ENCODE results near the gene CORO2B.

CORO2B gene

DNA sequence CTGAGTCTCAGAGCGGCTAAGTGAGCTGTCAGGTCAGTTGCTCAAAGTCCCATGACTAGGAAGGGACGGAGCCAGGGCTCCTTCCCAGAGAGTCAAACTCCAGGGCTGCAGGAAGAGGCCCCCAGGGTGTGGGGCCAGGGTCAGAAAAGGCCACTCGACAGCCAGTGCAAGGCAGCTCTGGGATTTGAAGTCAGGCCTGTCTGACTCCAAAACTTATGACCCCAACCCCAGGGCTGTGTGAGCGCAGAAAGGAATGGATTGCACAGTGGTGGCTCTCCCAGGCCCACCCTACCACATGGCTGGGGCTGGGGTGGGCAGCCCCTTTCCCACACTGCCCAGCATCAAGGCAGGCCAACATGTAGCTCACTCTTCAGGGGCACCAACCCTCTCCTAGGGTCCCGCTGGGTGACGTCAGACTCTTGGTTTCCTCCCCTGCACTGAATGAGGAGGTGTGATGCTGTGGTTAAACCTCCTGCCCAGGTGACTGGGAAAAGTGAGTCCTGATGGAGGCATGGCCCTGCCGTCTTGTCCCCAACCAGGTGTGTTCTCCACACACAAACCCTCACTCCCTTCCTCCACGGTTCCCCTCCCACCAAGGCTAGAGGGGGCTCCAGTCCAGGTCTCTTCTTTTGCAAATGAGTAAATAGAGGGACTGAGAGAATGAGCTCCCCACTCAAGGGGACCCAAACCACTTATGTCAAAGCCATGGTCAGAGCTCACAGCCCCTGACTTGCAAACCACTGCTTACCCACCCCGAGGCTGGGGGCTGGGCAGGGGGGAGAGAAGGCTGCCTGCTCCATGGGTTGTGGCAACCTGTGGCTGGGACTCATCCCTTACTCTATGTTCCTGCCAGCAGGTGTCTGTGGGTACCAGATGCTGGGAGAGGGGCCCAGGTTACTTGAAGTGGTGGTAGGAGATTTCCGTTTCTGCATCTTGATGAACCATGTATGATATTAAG lies 23.8 kb upstream of the CORO2B start:
- no peak for DNase-seq

DNA sequence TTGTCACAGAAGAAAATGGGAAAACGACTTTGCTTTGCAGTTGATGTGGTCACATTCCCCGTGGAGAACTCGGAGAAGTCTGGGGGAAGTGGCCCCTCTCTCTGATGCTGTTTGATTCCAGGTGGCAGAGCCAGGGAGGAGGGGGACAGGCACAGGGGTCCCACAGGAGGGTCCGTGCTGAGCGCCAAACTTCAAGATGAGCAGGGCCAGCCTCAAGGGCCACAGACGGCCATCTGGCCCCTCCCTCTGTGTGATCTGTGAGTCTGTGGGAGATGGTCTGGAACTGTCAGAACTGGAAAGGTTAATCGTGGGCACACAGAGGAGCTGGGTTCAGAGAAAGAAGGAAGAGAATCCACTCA lies 23.1 kb upstream of the CORO2B start:
- DNase-seq, result no peak

DNA sequence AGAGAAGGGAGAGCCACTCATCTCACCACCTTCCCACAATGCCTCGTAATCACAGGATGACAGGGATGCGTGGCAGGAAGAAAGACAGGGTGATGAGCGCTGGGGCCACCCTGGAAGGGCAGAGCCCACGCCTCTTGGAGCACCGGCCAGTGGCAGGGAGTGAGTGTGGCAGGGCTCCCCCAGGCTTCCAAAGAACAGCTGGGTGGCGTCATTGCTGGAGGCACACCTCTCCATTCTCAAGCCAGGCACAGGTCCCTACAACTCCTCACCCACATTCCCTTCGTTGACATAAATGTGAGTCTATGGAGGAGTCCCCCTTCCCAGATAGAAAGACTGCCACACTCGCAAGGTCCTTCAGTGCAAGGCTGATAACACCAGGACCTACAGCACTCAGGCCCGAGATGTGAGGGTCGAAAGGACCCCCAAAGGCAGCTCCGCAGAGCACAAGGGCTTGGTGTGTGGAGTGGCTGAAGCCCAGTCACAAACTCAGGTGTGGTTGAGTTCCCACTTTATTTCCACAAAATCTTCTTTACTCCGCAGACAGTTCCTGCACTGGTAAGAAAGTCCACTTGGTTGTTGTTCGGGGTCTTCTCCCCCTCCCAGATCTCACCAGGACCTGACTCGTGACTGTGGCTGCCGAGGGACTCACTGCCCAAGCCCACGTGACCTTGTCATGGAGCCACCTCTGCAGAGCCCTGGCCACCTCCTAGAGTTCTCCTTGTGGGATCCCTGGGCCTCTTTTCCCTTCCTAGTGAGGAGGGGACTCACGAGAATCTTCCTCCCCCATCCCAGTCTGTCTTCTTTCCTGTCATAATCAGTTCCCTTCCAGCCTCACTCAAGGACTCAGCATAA lies 22.4 kb upstream of the CORO2B start:
- DNase-seq, result no peak

DNA sequence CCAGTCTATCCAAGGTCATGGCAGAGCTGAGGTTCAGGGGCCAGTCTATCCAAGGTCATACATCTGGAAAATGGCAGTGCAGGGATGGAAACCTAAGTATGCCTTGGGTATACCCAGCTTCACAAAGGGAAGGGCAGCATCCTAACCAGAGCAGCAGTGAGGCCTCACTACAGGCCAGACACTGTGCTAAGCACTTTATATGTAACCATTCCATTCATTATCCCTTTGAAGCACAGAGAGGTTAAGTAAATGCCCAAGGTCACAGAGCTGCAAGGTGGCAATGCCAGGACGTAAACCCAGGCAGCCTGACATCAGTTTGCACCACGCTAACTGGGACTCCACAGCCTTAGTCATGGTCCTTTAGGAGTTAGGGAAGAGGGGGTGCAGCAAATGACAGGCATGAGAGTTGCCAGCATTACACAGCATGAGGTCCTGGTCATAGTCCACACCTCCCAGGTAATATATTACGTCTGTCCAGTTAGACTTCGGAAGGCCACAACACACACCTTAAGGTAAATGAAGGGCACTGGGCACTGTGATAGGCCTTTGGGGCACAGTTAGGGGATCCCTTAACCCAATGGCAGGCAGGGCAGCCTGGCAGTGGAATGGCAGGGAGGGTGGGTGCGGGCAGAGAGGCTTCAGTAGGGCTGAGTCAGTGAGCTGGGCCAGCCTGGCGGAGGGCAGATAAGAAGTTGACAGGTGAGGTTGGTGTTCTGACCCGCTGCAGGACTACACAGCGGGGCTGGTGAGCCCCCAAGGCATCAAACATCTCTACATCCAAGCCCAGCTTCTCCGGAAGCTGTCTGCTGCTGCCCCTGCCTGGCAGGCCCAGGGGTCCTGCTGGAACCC lies 21.1 kb upstream of the CORO2B start:
- no peak for DNase-seq

DNA sequence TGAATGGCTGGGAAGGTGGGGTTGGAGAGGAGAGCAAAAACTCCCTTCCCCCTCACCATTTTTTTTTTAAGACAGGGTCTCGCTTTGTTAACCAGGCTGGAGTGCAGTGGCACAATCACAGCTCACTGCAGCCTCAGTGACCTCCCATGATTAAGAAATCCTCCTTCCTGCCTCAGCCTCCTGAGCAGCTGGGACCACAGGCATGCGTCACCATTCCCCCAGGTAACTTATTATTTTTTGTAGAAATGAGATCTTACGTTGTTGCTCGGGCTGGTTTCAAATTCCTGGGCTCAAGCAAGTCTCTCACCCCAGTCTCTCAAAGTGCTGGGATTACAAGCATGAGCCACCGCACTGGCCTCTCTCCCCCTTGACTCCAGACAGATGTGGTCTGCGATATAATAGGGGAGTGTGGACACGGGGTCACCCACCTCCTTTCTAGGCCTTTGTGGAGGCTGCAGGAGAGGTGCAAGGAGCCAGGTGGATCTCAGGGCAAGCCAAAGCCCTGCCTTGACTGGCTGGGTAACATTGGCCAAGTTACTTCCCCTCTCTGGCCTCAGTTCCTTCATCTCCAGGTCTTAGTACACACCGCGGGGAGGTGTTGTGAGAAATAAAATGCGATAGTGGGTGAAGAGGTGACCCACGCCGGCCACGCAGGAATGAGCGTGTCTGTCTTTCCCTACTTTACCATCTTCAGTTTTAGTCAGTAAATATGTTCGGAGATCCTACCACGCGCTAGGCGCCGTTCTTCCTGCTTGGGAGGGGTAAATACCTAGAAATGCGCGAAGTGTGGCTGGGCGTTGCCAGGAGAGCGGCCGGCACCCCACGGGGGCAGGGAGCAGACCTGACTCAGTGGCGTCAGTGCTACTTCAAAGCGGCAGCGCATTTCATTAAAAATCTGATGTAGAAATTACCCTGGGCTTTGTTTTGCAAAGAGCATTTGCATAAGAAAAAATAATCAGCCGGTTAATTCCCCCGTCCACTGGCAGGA lies 20.2 kb upstream of the CORO2B start:
- no peak for DNase-seq

DNA sequence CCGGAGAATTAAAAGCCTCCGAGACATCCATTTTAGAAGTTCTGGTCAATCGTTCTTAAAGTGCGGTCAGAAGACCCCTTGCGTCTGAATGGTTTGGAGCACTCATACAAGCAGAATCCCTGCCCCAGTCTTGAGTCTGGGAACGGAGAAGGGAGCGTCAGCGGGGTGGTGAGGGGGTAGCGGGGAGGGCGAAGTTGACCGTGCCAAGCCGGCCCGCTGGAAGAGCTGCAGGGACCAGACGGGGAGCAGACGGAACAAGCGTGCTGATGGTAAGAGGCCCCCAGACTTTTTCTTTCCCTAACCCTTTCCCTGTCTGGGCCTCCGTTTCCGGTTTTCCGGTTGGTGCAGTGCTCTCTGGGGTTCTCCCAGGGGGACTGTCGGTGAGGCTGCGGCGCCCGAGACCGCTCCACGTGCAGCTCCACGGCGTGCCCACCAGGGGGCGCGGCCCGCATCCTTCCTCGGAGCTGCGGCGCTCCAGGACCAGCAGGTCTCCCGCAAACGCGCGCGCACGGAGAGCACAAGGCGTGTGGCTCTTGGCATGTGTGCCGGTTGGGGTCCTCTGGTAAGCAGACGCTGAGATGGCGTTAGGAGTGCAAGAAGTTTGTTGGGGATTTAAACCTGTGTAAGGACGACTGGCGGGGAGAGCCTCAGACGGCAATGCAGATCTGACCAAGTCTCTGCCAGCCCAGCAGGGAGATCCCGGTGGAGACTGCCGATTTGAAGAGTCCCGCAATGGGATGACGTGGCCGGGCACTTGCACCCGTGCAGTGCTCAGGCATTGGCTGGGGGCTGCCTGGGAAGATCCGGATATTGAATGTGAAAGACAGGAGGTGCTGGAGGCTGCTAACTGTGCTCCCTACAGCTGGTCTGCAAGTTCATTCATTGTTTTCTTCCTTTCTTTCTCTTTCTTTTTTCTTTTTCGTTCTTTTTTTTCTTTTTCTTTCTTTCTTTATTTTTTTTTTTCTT lies 19.2 kb upstream of the CORO2B start:
- no peak for DNase-seq

DNA sequence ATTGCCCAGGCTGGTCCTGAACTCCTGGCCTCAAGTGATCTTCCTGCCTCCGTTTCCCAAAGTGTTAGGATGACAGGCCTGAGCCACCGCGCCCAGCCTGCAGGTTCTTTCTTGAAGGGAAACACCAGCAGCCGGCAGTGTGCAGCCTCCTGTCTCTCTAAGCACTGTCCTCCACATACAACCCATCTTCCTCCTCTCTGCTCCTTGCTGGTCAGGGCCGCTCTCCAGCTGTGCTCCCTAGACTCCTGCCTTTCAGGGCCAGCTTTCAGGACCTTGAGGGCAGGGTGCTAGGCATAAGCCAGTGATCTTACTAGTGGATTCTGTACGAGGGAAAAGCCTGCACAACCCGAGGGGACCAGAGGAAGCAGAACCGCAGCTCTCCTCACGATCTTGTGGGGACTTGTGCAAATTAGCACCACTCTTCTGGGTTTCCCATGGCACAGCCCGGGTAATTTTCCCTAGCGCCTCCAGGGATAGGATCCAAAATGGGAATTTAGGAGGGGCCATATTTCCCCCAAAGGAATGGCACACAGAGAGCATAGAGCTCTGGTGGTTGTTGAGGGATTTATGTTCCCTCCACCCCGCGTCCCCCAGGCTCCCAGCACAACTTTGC lies 18.2 kb upstream of the CORO2B start:
- DNase-seq, result no peak

DNA sequence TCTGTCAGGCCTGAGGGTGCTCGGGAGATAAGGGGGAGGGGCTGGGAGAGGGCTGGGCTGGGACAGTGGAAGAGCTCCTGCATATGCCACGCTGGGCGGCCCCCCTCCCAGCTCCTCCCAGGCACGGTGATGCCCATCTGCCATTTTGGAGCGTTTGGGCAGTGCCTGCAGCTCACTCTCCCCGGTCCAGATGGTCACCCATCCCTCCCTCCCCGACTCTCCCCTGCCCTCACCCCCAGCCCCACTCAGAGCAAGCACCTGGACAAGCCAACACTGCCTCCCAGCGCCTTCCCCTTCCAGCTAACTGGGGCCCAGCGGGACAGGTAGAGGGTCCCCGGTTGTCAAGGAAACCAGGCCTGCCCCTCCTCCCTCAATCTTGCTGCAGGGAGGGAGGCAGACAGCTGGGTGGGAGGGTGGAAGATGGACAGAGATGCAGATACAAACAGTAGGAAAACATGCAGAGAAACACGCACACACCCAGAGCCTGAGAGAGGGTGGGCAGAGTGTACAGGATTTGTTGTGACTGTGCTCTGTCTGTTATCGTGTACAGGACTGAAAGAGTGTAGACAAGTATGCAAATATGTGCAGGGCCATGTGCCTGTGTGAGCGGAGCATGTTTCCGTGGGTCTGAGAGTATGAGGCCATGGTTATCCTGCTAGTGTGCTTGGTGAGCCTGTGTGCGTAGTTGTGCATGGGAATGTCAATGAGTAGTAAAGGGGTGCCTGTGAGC lies 17.5 kb upstream of the CORO2B start:
- no peak for DNase-seq

DNA sequence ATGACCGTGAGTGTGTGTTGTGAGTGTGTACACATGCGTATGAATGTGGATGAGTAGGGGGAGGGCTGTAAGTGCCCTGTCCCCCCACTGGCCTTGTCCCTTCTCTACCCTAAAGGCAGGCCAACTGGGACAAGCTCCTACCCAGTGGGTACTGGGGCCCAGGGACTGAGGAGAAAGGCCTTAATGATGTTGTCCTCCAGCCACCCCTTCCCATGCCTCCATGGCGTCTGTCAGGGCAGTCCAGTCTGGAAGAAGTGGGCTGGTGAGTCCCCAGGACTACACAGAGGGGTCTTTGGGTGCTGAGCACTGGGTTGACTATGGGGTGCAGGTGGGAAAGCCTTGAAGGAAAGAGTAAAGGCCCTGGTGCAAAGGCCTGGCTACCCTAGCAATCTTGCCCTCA lies 16.9 kb upstream of the CORO2B start:
- DNase-seq, result no peak

DNA sequence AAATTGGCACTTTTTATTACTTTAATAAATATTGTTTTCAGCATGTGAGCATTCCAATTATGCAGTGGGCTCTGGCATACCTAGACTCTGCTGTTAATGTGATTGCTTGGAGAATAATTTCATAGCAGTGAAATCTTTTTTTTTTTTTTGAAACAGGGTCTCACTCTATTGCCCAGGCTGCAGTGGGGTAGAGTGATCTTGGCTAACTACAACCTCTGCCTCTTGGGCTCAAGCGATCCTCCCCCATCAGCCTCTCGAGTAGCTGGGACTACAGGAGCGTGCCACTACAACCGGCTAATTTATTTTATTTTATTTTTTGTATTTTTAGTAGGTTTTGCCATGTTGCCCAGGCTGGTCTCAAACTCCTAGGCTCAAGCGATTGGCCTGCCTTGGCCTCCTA lies 14.6 kb upstream of the CORO2B start:
- no peak for DNase-seq

DNA sequence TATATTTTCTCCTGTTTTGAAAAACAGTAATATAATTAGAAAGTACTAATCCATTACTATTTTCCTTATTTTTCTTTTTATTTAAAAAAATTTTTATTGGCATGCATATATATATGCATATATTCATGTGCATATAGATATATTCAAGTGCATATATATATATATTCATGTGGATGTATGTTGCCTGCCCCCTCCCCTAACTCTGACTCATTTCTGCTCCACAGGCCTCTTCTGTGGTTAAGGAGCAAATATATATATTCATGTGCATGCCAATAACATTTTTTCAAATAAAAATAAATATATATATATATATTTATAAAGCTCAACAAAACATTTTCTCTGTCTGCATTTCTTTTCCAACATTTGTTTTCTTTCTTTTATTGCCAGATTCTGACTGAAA lies 13.6 kb upstream of the CORO2B start:
- no peak for DNase-seq

DNA sequence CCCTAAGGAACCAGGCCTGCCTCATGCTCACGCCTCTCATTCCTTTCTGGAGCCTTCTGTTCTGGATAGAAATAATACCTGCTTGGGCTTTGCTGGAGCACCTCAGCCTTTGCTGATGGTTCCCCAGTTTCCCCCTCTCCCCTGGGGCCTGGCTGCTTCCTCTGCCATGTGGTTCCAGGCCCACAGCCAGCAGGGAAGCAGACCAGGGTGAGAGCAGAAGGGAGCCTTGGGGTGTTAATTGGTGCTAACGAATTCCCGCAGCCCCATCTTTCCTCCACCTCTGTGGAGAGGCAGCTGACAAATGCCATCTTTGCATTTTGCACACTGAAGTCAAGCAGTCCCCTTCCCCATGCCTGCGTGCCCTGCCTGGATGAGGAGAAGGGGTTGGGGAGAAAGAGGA lies 13.1 kb upstream of the CORO2B start:
- no peak for DNase-seq

DNA sequence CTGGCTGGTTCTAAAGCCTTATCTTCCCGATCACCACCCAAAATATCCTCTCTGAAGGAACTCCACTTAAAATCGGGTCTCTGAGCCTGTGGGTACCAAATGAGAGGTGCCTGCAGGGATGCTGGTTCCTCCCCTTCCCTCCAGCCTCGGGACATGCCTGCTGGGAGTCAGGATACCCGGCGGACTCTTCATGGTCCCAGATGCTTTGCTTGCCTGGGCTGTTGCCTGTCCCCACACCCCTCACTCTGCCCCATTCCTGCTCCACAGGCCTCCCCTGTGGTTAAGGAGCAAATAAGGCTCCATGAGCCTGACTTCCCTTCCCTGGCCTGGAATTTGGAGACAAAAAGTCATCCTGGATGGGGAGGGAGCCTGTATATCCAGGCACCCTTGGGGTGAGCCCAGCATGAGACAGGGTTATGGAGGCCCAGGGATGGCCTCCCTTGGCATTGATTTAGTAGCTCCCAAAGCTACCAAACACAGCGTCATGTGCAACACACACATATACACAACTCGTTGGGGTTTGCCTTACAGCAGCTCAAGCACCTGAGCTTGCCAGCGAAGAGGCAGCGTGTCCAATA lies 12.3 kb upstream of the CORO2B start:
- no peak for DNase-seq

DNA sequence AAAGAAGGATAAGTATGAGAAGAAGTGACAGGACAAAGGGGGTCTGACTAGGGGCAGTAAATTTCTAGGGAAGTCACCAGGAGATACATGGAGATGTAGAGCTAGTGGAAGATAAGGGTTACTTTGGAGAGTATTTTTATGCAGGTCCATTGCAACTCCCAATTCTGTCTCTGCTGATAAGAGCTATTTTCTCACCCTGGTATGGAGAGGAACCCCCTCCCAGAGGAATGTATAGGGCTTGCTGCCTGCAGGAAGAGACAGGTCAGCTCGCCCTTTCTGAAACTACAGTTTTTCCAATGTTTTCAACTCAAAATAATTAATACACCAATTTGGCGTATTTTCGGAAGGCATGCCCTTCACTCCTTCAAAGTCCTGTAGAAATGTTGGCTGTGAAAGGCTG lies 11.4 kb upstream of the CORO2B start:
- DNase-seq, result no peak

DNA sequence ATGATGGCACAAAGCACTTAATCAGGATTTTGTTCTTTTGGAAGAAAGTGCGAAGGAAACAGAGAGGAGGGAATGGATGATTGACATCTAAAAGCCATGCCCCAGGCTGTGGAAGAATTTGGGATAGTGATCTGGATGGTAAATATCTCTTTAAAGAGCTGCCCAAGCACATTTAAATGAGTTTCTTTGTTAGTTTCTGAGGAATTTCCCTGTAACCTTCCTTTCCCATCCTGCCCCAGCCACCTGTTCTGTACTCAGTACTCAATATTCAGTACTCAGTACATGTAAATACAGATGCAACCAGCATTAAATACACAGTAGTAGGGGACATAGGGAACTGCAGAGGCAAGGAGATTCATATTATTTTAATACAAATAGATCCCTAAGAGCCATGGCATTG lies 7.8 kb upstream of the CORO2B start:
- DNase-seq, result no peak

DNA sequence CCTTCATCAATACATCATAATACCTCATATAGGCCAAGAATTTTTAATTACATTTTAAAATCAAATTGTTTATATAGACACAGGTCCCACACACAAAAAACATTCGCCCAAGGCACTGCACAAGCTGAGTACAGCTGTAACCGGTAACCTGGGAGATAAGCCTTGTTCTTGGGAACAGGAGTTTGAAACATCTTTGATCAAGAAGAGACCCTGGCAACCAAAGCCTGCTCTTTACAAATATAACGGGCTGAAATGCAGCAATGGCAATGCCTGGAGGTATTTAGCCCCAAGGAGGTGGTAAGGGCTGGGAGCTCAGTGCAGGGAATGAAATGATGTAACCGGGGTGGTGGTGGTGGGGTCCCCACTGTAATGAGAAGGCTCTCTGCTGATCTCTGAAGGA lies 7.2 kb upstream of the CORO2B start:
- DNase-seq, result no peak

DNA sequence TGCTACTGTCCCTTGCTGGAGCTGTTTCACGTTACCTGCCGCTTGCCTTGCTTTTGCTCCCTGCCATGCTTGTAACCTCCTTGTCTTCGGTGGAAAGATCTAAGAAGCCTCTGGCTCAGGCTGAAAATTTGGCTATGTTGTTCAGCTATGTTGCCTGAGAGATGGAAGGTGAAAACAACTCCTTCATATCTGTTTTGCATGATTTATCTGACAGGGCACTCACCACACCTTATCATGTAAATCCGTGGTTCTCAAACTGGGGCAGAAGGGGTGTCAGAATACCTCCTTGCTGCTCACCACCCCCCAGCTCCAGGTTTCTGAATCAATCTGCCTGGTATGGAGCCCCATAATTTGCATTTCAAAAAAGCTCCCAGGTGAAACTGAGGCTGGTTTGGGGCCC lies 6.5 kb upstream of the CORO2B start:
- DNase-seq, result no peak

DNA sequence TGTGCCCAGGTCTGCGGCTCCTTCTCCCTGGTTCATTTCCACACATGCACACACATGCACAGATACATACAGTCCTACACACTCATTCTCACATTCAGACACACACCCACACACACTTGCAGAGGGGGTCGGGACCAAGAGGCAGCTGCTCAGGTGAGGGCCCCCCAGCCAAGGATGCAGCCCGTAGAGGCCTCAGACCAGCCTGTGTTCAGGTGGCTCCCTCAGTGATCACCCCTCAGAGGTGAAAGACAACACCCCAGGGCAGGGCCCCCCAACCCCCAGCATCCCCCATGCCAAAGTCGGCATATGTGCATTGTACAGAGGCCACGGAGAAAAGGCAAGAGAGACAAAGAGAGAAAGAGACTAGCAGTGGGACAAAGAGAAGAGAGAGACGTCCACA lies 5.9 kb upstream of the CORO2B start:
- no peak for DNase-seq

DNA sequence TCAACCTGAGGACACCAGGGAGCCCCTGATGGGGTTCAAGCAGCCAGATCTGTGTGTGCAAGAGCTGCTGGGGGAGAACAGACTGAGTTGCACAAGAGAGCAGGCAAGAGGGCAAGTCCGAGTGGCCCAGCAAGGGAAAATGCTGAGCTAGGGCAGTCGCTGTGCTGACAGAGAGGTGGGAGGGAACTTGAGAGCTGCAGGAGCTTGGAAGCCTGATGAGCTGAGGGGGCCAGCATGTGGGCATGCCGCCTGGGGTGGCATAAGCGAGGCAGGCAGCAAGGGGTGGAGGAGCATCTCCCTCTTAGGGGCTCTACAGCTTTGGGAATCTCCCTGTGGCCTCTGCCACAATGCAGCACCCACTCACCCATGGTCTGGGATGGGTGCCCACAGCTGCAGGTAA lies 4.7 kb upstream of the CORO2B start:
- no peak for DNase-seq

All from cortex of kidney (tissue), 1 donor.